GM12891 (cell line): ENCODE measurements around the gene SERINC5.

Source experiments
- POLR2A ChIP-seq: IDR thresholded peaks from 2 replicates; pipeline ENCODE4 v1.6.1; 2011; ENCODE audit warnings: low read depth, low read length, control low read depth
- POLR2AphosphoS5 ChIP-seq: IDR thresholded peaks from 2 replicates; pipeline ENCODE4 v1.6.1; 2011; ENCODE audit warnings: low read depth, low read length, control low read depth
- TAF1 ChIP-seq: IDR thresholded peaks from 2 replicates; pipeline ENCODE4 v1.6.1; 2011; ENCODE audit warnings: low read depth, low read length, control low read depth

DNA sequence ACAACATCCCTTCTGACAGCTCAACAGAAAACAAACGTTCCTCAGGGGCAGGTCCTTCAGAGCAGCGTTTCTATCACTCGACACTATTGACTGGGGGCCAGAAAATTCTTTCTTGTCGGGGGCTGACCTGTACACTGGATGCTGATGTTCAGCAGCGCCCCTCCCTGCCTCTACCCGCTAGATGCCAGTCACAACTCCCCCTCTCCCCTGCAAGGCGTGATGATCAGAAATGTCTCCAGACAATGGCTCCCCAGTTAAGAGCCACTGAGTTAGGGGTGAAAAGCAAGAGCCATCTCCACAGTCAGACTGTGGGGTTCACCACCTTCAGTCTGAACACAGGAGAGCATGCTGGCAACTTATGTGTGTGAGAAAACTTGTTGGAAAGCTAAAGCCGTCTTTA, 39.8 kb downstream of the SERINC5 start:
- no peak for TF ChIP-seq POLR2A
- no peak for TF ChIP-seq POLR2AphosphoS5
- no peak for TF ChIP-seq TAF1
